ENCODE results near the gene CCNH.

The CCNH gene

GRCh38 chr5:87412630-87413342 lies at the start of gene CCNH:
Gene CCNH, minus strand, starts transcription at chr5:87412930. Its CDS starts 136 bp downstream, at chr5:87412794.
- H3K4me3 ChIP-seq (ENCODE audit: low read depth, low read length): peak within 1 kb of the TSS; percentile 99

DNA sequence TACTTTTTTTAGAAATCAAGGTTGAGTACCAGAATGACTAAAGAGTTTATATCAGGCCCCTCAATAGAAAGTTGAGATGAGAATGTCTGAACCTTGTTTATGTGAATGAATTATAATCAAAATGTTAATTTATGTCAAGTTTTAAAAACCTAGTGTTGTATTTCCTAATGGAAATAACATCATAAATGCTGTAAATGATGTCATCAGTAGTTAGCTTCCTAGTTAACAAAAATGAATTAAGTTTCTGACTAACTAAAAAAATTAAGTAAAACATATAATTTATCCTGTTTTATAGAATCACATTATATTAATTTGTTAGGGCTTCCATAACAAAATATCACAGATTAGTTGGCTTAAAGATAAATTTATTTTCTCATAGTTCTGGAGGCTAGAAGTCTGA lies 45.0 kb upstream of the CCNH start:
- H3K4me3 ChIP-seq (ENCODE audit: low read depth, low read length): no peak overlapping the region

DNA sequence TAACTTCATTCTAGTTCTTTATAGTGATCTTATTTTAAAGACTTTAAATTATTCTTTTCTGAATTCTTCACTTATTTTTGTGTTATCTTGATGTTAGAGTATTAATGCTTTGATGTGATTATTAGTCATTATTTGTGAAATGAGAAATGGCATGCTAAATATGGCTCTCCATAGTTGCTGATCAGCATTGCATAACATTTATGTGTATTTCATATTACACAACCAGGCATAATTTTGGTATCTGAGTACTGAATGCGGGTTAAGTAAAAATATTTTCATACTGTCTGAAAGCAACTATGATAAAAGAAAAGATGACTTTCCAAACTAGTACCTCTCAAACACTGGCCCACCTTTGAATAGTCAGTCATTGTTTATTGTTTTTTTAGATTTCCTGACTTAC lies 41.1 kb upstream of the CCNH start:
- H3K4me3 ChIP-seq (ENCODE audit: low read depth, low read length): no peak overlapping the region

GRCh38 chr5:87452837-87453236 lies 40.1 kb upstream of the CCNH start:
- no peak overlapping the region for H3K4me3 ChIP-seq (ENCODE audit: low read depth, low read length)

DNA sequence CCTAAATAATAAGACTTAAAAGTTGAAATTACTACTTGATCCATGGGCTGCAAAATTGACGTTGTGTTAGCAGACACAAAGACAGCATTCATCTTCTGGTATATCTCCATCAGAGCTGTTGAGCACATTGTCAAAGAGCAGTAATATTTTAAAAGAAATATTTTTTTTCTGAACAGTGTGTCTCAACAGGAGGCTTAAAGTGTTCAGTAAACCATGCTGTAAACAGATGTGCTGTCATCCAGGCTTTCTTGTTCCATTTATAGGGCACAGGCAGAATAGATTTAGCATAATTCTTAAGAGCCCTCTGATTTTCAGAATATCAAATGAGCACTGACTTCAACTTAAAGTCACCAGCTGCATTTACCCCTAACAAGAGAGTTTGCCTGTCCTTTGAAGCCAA lies 29.7 kb upstream of the CCNH start:
- no peak overlapping the region for H3K4me3 ChIP-seq (ENCODE audit: low read depth, low read length)

- H3K4me3 ChIP-seq (ENCODE audit: low read depth, low read length): no peak overlapping the region
Observed at GRCh38 chr5:87438231-87438630, 25.5 kb upstream of the CCNH start.

DNA sequence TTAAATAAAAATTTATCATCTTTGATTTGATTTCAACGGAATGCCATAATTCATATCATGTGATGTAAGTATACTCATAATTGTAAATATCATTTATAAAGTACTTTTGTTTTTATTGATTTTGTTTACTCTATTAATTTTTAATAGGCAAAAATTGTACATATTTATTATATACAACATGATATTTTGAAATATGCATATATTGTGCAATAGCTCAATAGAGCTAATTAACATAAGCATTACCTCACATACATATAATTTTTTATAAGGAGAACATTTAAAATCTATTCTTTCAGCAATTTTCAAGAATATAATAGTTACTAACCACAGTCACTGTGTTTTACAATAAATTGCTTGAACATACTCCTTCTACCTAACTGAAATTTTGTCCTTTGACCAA lies 25.0 kb upstream of the CCNH start:
- no peak overlapping the region for H3K4me3 ChIP-seq (ENCODE audit: low read depth, low read length)

DNA sequence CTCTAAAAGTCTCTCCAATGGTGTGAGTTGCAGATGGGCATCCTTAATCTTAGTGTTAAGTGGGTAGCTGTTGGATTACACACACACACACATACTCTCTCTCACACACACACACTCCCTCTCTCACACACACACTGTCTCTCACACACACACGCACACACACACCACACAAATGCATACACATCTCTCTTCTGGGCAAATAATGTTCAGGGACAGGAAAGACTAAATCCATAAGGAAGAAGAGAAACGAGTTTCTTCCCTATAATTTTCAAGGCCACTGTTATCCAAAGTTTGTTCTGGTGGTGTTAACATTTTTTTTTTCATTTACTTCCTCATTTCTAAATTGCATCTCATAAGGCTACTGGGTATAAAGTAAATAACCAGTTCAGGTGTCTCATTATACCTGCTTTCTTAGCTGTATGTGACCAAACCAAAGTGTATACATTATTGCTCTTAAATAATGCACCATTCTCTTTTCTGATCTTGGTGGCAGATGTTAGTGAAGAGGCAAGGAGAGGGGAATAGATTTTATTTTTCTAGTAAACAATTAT lies 22.5 kb upstream of the CCNH start:
- no peak overlapping the region for H3K4me3 ChIP-seq (ENCODE audit: low read depth, low read length)

- H3K4me3 ChIP-seq (ENCODE audit: low read depth, low read length): no peak overlapping the region
Observed at GRCh38 chr5:87434461-87434860, 21.7 kb upstream of the CCNH start.

DNA sequence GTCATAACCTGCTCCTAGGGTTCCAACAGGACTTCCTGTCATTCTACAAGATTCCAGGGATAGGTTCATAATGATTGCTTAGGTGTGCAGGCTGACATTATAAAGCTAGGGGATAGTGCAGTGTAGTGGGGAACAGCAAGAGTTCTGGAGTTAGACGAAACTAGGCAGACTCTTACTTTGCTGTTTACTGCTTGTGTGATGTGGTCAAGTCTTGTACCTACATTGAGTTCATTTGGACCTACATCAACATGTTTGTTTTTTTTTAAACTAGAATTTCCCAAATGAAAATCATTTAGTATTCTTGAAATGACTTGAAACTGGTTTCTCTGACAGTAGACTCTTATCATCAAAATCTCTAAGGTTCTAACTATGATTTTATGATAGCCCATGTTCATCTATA lies 21.2 kb upstream of the CCNH start:
- no peak overlapping the region for H3K4me3 ChIP-seq (ENCODE audit: low read depth, low read length)

GRCh38 chr5:87432460-87432859 lies 19.7 kb upstream of the CCNH start:
- H3K4me3 ChIP-seq (ENCODE audit: low read depth, low read length): no peak overlapping the region

GRCh38 chr5:87430863-87431457 lies 18.2 kb upstream of the CCNH start:
- no peak overlapping the region for H3K4me3 ChIP-seq (ENCODE audit: low read depth, low read length)

- no peak overlapping the region for H3K4me3 ChIP-seq (ENCODE audit: low read depth, low read length)
Observed at GRCh38 chr5:87423755-87424154, 11.0 kb upstream of the CCNH start.

DNA sequence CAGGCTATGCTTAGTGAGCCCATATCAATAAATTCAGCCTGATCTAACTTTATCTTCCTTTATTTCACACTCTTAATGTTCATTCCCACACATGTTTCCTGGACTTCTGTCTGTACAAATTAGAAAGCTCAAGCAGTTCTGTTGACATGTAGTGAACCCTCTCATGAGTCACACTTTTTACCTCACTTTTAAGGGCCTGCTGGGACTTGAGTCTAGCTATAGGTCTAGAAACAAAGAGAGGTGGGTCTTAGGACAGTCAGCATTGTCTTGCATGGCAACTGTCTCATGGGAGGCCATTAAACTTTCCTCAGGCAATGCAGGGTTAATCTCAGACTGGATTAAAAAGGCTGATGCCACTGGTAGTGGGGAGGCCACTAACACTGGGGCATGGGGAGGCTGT lies 8.6 kb upstream of the CCNH start:
- H3K4me3 ChIP-seq (ENCODE audit: low read depth, low read length): no peak overlapping the region

GRCh38 chr5:87418506-87418905 lies 5.8 kb upstream of the CCNH start:
- H3K4me3 ChIP-seq (ENCODE audit: low read depth, low read length): no peak overlapping the region

DNA sequence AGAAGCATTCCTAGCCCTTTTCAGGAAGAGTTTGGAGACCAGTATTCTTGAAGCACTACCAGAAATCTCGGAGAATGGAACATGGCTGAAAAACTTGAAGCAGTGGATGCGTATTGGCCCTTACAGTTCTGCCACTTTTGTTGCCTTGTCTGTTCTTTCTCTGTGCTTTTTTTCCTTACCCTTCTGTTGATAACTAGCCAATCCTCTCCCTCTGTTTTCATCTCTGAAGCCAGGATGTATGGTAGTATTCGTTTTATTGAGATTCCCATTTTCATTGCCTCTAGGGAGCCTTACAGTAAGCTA lies 564 bp upstream of the CCNH start:
- H3K4me3 ChIP-seq (ENCODE audit: low read depth, low read length): peak overlapping the region; percentile 99

DNA sequence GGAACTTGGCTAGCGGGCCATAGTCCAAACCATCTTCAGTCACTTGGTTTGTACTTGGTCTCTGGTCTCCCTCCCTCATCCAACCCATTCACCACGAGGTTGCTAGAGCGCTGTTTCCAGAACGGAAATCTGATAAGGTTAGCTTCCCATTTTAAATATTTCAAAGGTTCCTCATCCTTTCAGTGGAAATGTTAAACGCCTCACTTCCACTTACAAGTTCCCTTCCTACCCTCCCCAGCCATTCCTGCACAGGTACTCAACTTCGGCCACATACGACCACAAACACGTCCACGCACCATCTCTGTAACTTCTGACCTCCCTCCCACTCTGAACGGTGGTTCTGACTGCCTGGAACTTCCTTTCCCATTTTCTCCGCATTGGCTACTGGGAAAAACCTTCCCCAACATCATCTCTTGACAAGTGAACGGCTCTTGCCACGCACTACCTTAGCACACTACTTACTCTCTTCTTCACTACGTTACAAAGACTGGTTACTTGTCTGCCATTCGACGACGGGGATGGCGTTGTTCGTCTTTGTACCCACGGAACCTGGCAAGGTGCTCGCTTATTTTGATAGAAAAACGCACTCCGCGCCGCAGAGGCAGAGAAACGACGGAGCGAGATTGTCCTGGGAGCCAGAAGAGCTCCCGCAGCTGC lies 629 bp downstream of the CCNH start:
- peak overlapping the region; percentile 99 for H3K4me3 ChIP-seq (ENCODE audit: low read depth, low read length)

GRCh38 chr5:87411586-87411972 lies 1.2 kb downstream of the CCNH start:
- H3K4me3 ChIP-seq (ENCODE audit: low read depth, low read length): peak overlapping the region; percentile 99

- no peak overlapping the region for H3K4me3 ChIP-seq (ENCODE audit: low read depth, low read length)
Observed at GRCh38 chr5:87410931-87411330, 1.8 kb downstream of the CCNH start.

DNA sequence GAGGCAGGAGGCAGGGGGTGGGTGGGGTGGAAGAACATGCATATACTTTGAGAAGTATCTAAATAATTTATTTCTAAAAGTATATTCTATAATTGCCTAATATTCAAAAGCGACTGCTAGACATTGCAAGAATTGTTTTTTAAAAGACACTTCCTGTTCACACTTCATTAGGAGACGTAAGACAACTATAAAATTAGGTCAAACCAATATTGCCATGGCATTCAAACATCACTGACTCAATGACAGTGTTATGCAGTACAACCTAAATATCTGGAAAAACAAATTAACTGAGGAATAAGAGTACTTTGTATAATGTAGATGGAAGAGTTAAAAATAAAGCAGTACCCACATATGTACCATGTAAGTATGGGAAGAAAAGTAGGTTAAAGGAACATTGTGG lies 4.5 kb downstream of the CCNH start:
- H3K4me3 ChIP-seq (ENCODE audit: low read depth, low read length): no peak overlapping the region

DNA sequence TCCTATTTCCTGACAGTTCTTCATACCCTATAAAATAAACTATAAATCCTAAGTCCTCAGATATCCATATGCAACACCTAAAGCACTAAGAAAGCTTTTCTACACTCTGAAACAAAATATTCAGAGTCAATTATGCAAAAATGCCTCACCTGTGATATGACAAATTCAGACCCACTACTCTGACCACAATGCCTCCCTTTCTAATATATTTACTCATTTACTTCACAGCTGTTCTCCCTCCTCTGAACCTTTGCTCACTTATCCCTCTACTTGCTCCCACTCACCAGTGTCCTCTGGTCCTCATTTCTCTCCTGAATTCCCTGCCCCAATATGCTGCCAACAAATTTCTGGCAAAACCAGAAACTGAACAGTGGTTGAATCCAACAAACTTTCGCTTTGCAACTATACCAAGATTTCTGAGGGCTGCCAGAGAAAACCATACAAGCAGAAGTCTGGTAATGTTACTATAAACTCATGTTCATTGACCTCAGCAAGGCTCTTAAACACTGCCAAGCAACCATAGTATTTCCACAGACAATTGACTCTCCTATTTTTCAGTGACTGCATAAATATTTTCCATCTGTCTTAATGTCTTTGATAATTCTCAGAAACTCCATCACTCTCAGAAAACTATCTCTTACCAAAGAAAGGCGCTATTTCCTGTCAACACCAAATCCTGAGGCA lies 7.1 kb downstream of the CCNH start:
- H3K4me3 ChIP-seq (ENCODE audit: low read depth, low read length): no peak overlapping the region

GRCh38 chr5:87404359-87404758 lies 8.4 kb downstream of the CCNH start:
- no peak overlapping the region for H3K4me3 ChIP-seq (ENCODE audit: low read depth, low read length)
